Ammon's horn (tissue), 1 donor: ENCODE data around the gene HTR1D.
A peak's percentile ranks its signal among the peaks of the same experiment; 100 is the strongest.

Experiments
- DNase-seq: peaks from one replicate; pipeline ENCODE4 v3.0.0-alpha.2; 2016; ENCODE audit warnings: low spot score

Gene HTR1D

GRCh38 chr1:23184212-23184934 lies 32.9 kb downstream of the HTR1D start:
- DNase-seq = peak; percentile 64

GRCh38 chr1:23179862-23180261 lies 37.4 kb downstream of the HTR1D start:
- no peak for DNase-seq

- DNase-seq = no peak
These were observed 38.4 kb downstream of the HTR1D start for GRCh38 chr1:23178950-23179349.

GRCh38 chr1:23178414-23178813 lies 38.9 kb downstream of the HTR1D start:
- DNase-seq = no peak

GRCh38 chr1:23177438-23178380 lies 39.6 kb downstream of the HTR1D start:
- DNase-seq = peak; percentile 62

- DNase-seq = no peak
These were observed 40.3 kb downstream of the HTR1D start for GRCh38 chr1:23177031-23177430.

- DNase-seq = no peak
These were observed 42.7 kb downstream of the HTR1D start for GRCh38 chr1:23174426-23175110.

- DNase-seq = no peak
These were observed 46.0 kb downstream of the HTR1D start for GRCh38 chr1:23171181-23171755.

GRCh38 chr1:23169727-23170335 lies 47.5 kb downstream of the HTR1D start:
- DNase-seq = peak; percentile 86

GRCh38 chr1:23169195-23169575 lies 48.1 kb downstream of the HTR1D start:
- no peak for DNase-seq

GRCh38 chr1:23168445-23169194 lies 48.7 kb downstream of the HTR1D start, which contains the start of gene LUZP1:
TSS of gene LUZP1 (minus strand) at chr1:23168856.
- peak; percentile 95 for DNase-seq

- no peak for DNase-seq
These were observed 49.2 kb downstream of the HTR1D start for GRCh38 chr1:23168079-23168444.

- peak; percentile 24 for DNase-seq
These were observed 49.8 kb downstream of the HTR1D start for GRCh38 chr1:23167353-23168078.

GRCh38 chr1:23166854-23167253 lies 50.4 kb downstream of the HTR1D start:
- no peak for DNase-seq

- no peak for DNase-seq
These were observed 53.9 kb downstream of the HTR1D start for GRCh38 chr1:23163395-23163794.

- DNase-seq = no peak
These were observed 57.1 kb downstream of the HTR1D start for GRCh38 chr1:23159963-23160877.

- no peak for DNase-seq
These were observed 60.4 kb downstream of the HTR1D start for GRCh38 chr1:23156940-23157339.

- no peak for DNase-seq
These were observed 64.2 kb downstream of the HTR1D start for GRCh38 chr1:23152966-23153684.

- no peak for DNase-seq
These were observed 66.6 kb downstream of the HTR1D start for GRCh38 chr1:23150742-23151141.
